Lung (tissue), 12 donors: ENCODE results near the gene PLXNA3. TPM values are rescaled to one million over a fixed set of nuclear protein-coding genes. Genes with fewer than 3 reads are reported as not detected.

ENCODE experiments used
- ATAC-seq: fragments of 200-7000 bp; cut with Tn5 transposase; one replicate; pipeline ENCODE4 v1.9.1; 2020; ENCODE audit warnings: moderate number of reproducible peaks; ENCODE audit not compliant: insufficient read depth, low FRiP score
- DNase-seq, 3 donors: peaks; one replicate each; pipeline ENCODE4 v3.0.0-alpha.2; 2013 to 2017
- H3K27ac ChIP-seq, 2 donors: one replicate each; pipeline ENCODE4 v1.5.1; 2013; ENCODE audit warnings: mild to moderate bottlenecking in 2 of 2, moderate library complexity in 2 of 2, control low read depth in 1 of 2, inconsistent platforms in 1 of 2, low read depth in 1 of 2, low read length in 1 of 2
- H3K27me3 ChIP-seq, 3 donors: one replicate each; pipeline ENCODE4 v1.5.1; 2013; ENCODE audit warnings: low read length in 2 of 3; ENCODE audit not compliant: control insufficient read depth in 3 of 3, insufficient read depth in 3 of 3
- H3K36me3 ChIP-seq, 4 donors: one replicate each; pipeline ENCODE4 v1.5.1; 2013; ENCODE audit warnings: low read length in 4 of 4, mild to moderate bottlenecking in 1 of 4, moderate library complexity in 1 of 4; ENCODE audit not compliant: control insufficient read depth in 4 of 4, insufficient read depth in 4 of 4
- H3K4me1 ChIP-seq, 5 donors: one replicate each; pipeline ENCODE4 v1.5.1; 2013; ENCODE audit warnings: low read length in 5 of 5, mild to moderate bottlenecking in 2 of 5, moderate library complexity in 1 of 5; ENCODE audit not compliant: control insufficient read depth in 5 of 5, insufficient read depth in 5 of 5
- H3K4me3 ChIP-seq: one replicate; pipeline ENCODE4 v1.5.1; 2013; ENCODE audit warnings: mild to moderate bottlenecking, control low read depth, moderate library complexity
- H3K9ac ChIP-seq, 2 donors: one replicate each; pipeline ENCODE4 v1.5.1; 2013; ENCODE audit warnings: low read length in 2 of 2, control low read depth in 1 of 2; ENCODE audit not compliant: insufficient read depth in 1 of 2
- H3K9me3 ChIP-seq, 4 donors: one replicate each; pipeline ENCODE4 v1.5.1; 2013; ENCODE audit warnings: low read length in 3 of 4, mild to moderate bottlenecking in 1 of 4, moderate library complexity in 1 of 4; ENCODE audit not compliant: control insufficient read depth in 4 of 4, insufficient read depth in 3 of 4
- WGBS, 2 donors: extraction: QIAGEN DNeasy Blood & Tissue Kit; methylation state at CpG; one replicate each; pipeline ENCODE4 v1.1.7; 2013; 5-methylcytosine and 5-hydroxymethylcytosine counted together
- polyA plus RNA-seq, 2 donors: library from polyadenylated mRNA; stranded (reverse); fragments of 200-250 nt; gene quantifications; one replicate each; pipeline ENCODE4 v1.2.1, GENCODE V29; 2013
- total RNA-seq, 2 donors: library from RNA; depleted of rRNA in 1 of 2; stranded (reverse); fragments of >200 nt in 1 of 2; gene quantifications; one replicate each; pipeline ENCODE4 v1.2.1, GENCODE V29; 2014 to 2021
- TF ChIP-seq, protein P1 (sequence below): IDR thresholded peaks from 2 replicates; pipeline ENCODE4 v1.5.1; 2012; ENCODE audit warnings: mild to moderate bottlenecking; ENCODE audit errors: control extremely low read depth, extremely low read depth
- donor health status: control.
- donor health status: control.
- donor health status: Bipolar disorder and iron deficiency.
- donor health status: healthy.
- donor health status: DM: yes; HTN: yes; CAD: no.

The PLXNA3 gene
- total and polyA plus RNA-seq, 4 donors = 10.2 to 61.1 (median 16.7) TPM

DNA sequence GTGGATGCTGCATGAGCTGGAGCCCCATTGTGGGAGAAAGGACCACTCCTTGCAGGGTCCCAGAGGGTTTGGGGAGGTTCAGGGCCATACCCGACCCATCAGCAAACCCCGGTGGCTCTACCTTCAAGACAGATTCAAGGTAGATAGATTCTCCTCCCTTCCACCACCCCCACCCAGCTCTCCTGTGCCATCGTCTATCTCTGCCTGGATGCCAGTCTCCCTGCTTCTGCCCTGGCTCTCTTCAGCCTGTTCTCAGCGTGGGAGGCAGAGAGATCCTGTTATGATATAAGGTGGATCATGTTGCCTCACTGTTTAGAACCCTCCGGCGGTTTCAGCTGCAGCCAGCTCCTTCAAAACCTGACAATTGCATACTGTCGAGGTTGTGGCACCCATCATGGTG is 15.6 kb downstream of the PLXNA3 start:
- peaks cover 2 to 20% (median 6%) of the 10 kb centered on the region in 4 donors for H3K36me3 ChIP-seq
- TF ChIP-seq, protein P1, sequence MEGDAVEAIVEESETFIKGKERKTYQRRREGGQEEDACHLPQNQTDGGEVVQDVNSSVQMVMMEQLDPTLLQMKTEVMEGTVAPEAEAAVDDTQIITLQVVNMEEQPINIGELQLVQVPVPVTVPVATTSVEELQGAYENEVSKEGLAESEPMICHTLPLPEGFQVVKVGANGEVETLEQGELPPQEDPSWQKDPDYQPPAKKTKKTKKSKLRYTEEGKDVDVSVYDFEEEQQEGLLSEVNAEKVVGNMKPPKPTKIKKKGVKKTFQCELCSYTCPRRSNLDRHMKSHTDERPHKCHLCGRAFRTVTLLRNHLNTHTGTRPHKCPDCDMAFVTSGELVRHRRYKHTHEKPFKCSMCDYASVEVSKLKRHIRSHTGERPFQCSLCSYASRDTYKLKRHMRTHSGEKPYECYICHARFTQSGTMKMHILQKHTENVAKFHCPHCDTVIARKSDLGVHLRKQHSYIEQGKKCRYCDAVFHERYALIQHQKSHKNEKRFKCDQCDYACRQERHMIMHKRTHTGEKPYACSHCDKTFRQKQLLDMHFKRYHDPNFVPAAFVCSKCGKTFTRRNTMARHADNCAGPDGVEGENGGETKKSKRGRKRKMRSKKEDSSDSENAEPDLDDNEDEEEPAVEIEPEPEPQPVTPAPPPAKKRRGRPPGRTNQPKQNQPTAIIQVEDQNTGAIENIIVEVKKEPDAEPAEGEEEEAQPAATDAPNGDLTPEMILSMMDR = no peak
- peaks cover 0 to 2% (median 0%) of the 10 kb centered on the region in 4 donors for H3K9me3 ChIP-seq
- 74 to 89% methylated on average over 5 to 7 of the region's 7 CpGs for WGBS, 2 donors
- no peaks in the 10 kb centered on the region for H3K27me3 ChIP-seq
- H3K4me1 ChIP-seq = no peaks in the 10 kb centered on the region
- no peak for DNase-seq
- H3K4me3 ChIP-seq = no peak overlapping the region
- no peak overlapping the region for H3K27ac ChIP-seq
- ATAC-seq = no peak
- no peak overlapping the region for H3K9ac ChIP-seq

DNA sequence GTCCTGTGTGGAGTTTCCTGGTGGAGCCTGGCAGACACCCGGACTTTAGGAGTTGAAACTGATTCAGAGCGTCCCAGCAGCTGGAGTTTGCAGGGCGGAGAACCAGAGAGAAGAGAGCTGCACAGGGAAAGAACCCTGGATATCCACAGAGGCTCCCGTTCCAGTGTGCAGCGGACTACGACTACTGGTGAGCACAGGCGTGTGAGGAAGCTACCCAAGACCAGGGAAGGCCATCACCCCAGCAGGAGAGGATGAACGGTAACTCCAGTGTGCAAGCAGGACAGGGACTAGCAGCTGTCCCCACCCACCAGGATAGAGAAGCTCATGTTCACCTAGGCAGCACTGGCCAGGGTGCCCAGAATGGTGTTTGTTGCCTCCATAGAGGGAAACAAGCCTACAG is 18.7 kb downstream of the PLXNA3 start:
- no peaks in the 10 kb centered on the region for H3K4me1 ChIP-seq
- TF ChIP-seq, protein P1 = no peak
- H3K36me3 ChIP-seq = peaks cover 0 to 5% (median 1%) of the 10 kb centered on the region in 4 donors
- peaks cover 0 to 2% (median 0%) of the 10 kb centered on the region in 4 donors for H3K9me3 ChIP-seq
- H3K4me3 ChIP-seq = no peak overlapping the region
- no peaks in the 10 kb centered on the region for H3K27me3 ChIP-seq
- H3K9ac ChIP-seq = no peak overlapping the region
- no peak for ATAC-seq
- no peak overlapping the region for H3K27ac ChIP-seq
- WGBS, 2 donors = 90 to 91% methylated on average over 8 of the region's 8 CpGs
- DNase-seq = no peak

DNA sequence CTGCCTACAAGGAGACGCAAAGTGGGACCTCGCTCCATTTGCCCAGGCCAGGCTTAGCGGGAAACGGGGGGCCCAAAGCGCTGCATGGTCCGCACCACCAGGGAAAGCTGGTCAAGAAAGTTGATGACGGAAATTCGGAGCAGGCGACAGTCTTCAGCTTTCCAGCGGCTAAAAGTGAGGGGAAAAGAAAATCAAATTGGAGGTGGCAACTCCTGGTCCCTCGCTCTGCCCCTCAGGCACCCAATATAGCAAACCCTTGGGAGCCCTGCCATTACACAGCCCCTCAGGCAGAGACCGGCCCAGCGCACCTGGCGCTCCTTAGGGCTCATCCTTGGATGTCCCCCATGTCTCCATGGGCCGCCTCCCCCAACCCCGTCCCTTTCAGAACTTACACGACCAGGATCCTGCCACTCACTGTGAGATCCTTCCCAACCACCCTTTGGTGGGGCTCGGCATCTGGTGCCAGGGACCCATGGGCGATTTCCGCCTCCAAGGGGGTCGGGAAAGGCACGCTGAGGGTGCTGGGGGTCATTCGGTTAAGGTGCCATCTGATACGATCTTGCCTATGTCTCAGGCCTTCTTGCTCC is 19.9 kb downstream of the PLXNA3 start:
- H3K27me3 ChIP-seq = no peaks in the 10 kb centered on the region
- peak overlapping the region; percentile 17 for H3K4me3 ChIP-seq
- no peaks in the 10 kb centered on the region for H3K36me3 ChIP-seq
- no peak overlapping the region for H3K27ac ChIP-seq
- H3K9ac ChIP-seq = peak overlapping the region in 1 of 2 donors; percentile 5
- TF ChIP-seq, protein P1 = no peak
- 70 to 72% methylated on average over 15 to 24 of the region's 24 CpGs for WGBS, 2 donors
- H3K9me3 ChIP-seq = peaks cover 0 to 2% (median 0%) of the 10 kb centered on the region in 4 donors
- H3K4me1 ChIP-seq = no peaks in the 10 kb centered on the region
- no peak for DNase-seq
- no peak for ATAC-seq
